Measurements from ENCODE around the gene AKAP6.
A peak's percentile ranks its signal among the peaks of the same experiment; 100 is the strongest.
"Not testable (repeated sequence)": the region's sequence is repeated elsewhere in the genome, so short reads cannot be mapped to it uniquely, and the experiment has no call there.

AKAP6 gene

GRCh38 chr14:32450919-32451675 lies 122.0 kb downstream of the AKAP6 start:
- FAIRE-seq = no peak

GRCh38 chr14:32453857-32454810 lies 125.0 kb downstream of the AKAP6 start:
- FAIRE-seq = no peak

- FAIRE-seq = no peak
Measured at GRCh38 chr14:32457213-32457920, 128.3 kb downstream of the AKAP6 start.

GRCh38 chr14:32458720-32459119 lies 129.6 kb downstream of the AKAP6 start:
- no peak for FAIRE-seq

GRCh38 chr14:32460267-32460666 lies 131.2 kb downstream of the AKAP6 start:
- FAIRE-seq = no peak

GRCh38 chr14:32462553-32462952 lies 133.5 kb downstream of the AKAP6 start:
- FAIRE-seq = not testable (repeated sequence)

GRCh38 chr14:32468955-32469354 lies 139.9 kb downstream of the AKAP6 start:
- FAIRE-seq = no peak

GRCh38 chr14:32469388-32470160 lies 140.5 kb downstream of the AKAP6 start:
- peak; percentile 93 for FAIRE-seq

- FAIRE-seq = no peak
Measured at GRCh38 chr14:32470161-32470715, 141.1 kb downstream of the AKAP6 start.

GRCh38 chr14:32471181-32471580 lies 142.1 kb downstream of the AKAP6 start:
- FAIRE-seq = no peak

- no peak for FAIRE-seq
Measured at GRCh38 chr14:32472076-32472475, 143.0 kb downstream of the AKAP6 start.

- FAIRE-seq = no peak
Measured at GRCh38 chr14:32472512-32473463, 143.7 kb downstream of the AKAP6 start.

- no peak for FAIRE-seq
Measured at GRCh38 chr14:32473464-32473855, 144.4 kb downstream of the AKAP6 start.

GRCh38 chr14:32474478-32475195 lies 145.5 kb downstream of the AKAP6 start:
- no peak for FAIRE-seq

- no peak for FAIRE-seq
Measured at GRCh38 chr14:32476532-32476931, 147.4 kb downstream of the AKAP6 start.

GRCh38 chr14:32477396-32477795 lies 148.3 kb downstream of the AKAP6 start:
- no peak for FAIRE-seq

GRCh38 chr14:32478050-32478449 lies 149.0 kb downstream of the AKAP6 start:
- no peak for FAIRE-seq

GRCh38 chr14:32480337-32480736 lies 151.2 kb downstream of the AKAP6 start:
- no peak for FAIRE-seq

- FAIRE-seq = no peak
Measured at GRCh38 chr14:32481707-32482106, 152.6 kb downstream of the AKAP6 start.

- FAIRE-seq = no peak
Measured at GRCh38 chr14:32491416-32492016, 162.4 kb downstream of the AKAP6 start.
